Prostate gland (tissue), 2 donors: ENCODE measurements around the gene SLIT3. TPM values are rescaled to one million over a fixed set of nuclear protein-coding genes. Genes with fewer than 3 reads are reported as not detected.

ENCODE experiments used
- DNase-seq: peaks from one replicate; pipeline ENCODE4 v3.0.0-alpha.2; 2019; ENCODE audit warnings: low spot score
- H3K27ac ChIP-seq, 2 donors: fragments of 200-600 bp; sonication (generic); 2 replicates each; pipeline ENCODE4 v1.5.1; 2017 to 2019
- H3K27me3 ChIP-seq: fragments of 200-600 bp; sonication (generic); replicated peaks from 2 replicates; pipeline ENCODE4 v1.5.1; 2019; ENCODE audit not compliant: insufficient read depth
- H3K36me3 ChIP-seq, 2 donors: fragments of 200-600 bp; sonication (generic); 1 replicate in 1 of 2; 2 replicates in 1 of 2; pipeline versions ENCODE4 v1.5.1 to v1.8.1; 2017 to 2019
- H3K4me1 ChIP-seq: fragments of 200-600 bp; sonication (generic); replicated peaks from 2 replicates; pipeline ENCODE4 v1.5.1; 2019
- H3K4me3 ChIP-seq, 2 donors: fragments of 200-600 bp; sonication (generic); 2 replicates each; pipeline ENCODE4 v1.5.1; 2017 to 2019
- H3K9me3 ChIP-seq: fragments of 200-600 bp; sonication (generic); 2 replicates; pipeline ENCODE4 v1.5.1; 2017
- POLR2A ChIP-seq: fragments of 450-650 bp; IDR thresholded peaks from one replicate; pipeline ENCODE4 v1.6.1; 2016; ENCODE audit warnings: antibody characterized with exemption, mild to moderate bottlenecking
- POLR2AphosphoS5 ChIP-seq: sonication (generic); formaldehyde crosslinking; IDR thresholded peaks from one replicate; pipeline ENCODE4 v1.6.1; 2017; ENCODE audit warnings: antibody characterized with exemption
- WGBS: methylation state at CpG from one replicate; pipeline ENCODE4 v1.1.5; 2018; 5-methylcytosine and 5-hydroxymethylcytosine counted together
- intact Hi-C: fragments of 100-400 bp; cut with DNase I; formaldehyde crosslinking; loops from one replicate; pipeline ENCODE4 v1.14.2; 2022
- total RNA-seq, 2 donors: library from RNA; depleted of rRNA; stranded (reverse); fragments of >200 nt; gene quantifications; one replicate each; pipeline ENCODE4 v1.1.0, GENCODE V29; 2016
- TF ChIP-seq, protein P1 (sequence below), 4 experiments: fragments of 200-600 bp in 2 of 4; fragments of 450-650 bp in 2 of 4; sonication (generic) in 2 of 4; IDR thresholded peaks; 1 replicate in 3 of 4; 2 replicates in 1 of 4; pipeline ENCODE4 v1.5.1; 2016 to 2019; ENCODE audit warnings: antibody characterized with exemption in 4 of 4, mild to moderate bottlenecking in 2 of 4, moderate library complexity in 2 of 4

SLIT3 gene
- total RNA-seq, 2 donors from 2014 or later, result 8.3 TPM

DNA sequence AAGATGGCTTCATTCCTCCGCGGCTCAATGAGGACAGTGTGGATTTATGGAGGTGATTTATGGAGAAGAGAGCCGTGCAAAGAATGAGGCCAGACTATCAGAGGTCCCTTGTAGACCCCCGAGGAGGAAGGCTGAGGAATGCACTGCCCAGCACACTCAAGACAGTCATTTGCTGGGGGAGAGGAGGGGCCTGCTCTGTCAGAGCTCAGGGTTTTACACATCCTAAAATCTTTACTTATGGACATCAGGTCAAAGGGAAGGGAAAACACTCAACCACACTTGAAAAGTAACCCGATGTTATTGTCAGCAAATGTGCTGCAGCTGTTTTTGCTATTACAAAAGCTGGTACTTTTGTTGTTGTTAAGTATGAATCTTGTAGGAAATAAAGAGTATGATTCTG, 289.5 kb downstream of the SLIT3 start:
- Histone ChIP-seq H3K9me3 (no peaks in the 10 kb centered on the region), H3K36me3 (no peaks in the 10 kb centered on the region), H3K4me3 (no peak overlapping the region), H3K4me1 (no peaks in the 10 kb centered on the region), H3K27ac (no peak overlapping the region), H3K27me3 (peaks cover 2% of the 10 kb centered on the region)
- 66% methylated on average over 5 of the region's 5 CpGs for WGBS
- TF ChIP-seq, protein P1, sequence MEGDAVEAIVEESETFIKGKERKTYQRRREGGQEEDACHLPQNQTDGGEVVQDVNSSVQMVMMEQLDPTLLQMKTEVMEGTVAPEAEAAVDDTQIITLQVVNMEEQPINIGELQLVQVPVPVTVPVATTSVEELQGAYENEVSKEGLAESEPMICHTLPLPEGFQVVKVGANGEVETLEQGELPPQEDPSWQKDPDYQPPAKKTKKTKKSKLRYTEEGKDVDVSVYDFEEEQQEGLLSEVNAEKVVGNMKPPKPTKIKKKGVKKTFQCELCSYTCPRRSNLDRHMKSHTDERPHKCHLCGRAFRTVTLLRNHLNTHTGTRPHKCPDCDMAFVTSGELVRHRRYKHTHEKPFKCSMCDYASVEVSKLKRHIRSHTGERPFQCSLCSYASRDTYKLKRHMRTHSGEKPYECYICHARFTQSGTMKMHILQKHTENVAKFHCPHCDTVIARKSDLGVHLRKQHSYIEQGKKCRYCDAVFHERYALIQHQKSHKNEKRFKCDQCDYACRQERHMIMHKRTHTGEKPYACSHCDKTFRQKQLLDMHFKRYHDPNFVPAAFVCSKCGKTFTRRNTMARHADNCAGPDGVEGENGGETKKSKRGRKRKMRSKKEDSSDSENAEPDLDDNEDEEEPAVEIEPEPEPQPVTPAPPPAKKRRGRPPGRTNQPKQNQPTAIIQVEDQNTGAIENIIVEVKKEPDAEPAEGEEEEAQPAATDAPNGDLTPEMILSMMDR (IDR thresholded peaks at IDR 0.05), result no peak
- TF ChIP-seq POLR2A (no peak), POLR2AphosphoS5 (no peak)
- DNase-seq, result no peak
- intact Hi-C loops, result no loop called here

DNA sequence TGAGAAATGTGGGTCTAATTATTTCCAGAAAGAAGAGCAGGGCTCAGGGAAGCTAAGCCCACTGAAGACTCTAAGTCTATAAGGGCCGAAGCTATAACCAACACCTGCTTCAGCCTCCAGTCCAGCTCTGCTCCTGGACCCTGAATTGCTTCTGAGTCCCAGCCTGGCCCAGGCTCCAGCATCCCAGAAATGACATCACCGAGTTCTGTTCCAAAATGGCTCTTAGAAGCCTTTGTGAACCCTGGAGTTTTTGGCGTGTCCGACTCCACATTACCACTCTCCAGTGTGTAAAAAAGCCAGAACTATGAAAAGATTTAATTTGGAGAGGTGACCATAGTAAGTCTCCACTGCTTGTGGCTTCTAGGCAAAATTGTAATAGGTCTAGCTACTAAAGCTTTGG, 289.9 kb downstream of the SLIT3 start:
- WGBS, result 84% methylated on average over 4 of the region's 4 CpGs
- Histone ChIP-seq H3K27ac (no peak overlapping the region), H3K36me3 (no peaks in the 10 kb centered on the region), H3K9me3 (no peaks in the 10 kb centered on the region), H3K4me3 (no peak overlapping the region), H3K4me1 (no peaks in the 10 kb centered on the region), H3K27me3 (peaks cover 2% of the 10 kb centered on the region)
- no peak for DNase-seq
- intact Hi-C loops, result no loop called here
- TF ChIP-seq, protein P1 (IDR thresholded peaks at IDR 0.05), result no peak
- TF ChIP-seq POLR2A, result no peak
- TF ChIP-seq POLR2AphosphoS5, result no peak

DNA sequence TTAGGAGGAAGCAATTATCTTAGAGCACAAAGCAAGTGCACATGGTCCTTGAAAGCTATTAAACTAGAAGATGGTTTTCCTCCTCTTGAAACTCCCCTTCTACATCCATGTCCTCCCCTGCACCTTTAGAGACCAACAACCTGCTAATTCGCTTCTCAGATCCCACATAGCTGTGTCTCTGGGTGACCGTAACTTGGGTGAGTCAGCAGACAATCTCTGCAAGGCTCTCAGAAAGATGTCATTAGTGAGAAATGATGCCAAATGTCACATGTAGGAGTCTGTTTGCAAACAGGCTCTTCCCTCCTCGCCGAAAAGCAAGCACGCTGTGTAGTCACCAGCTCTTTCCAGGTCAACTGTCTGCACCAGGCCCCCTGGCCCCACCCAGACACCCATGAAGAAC, 291.8 kb downstream of the SLIT3 start:
- intact Hi-C loops, result no loop called here
- Histone ChIP-seq H3K27ac (no peak overlapping the region), H3K27me3 (no peaks in the 10 kb centered on the region), H3K4me1 (no peaks in the 10 kb centered on the region), H3K9me3 (no peaks in the 10 kb centered on the region), H3K36me3 (no peaks in the 10 kb centered on the region), H3K4me3 (no peak overlapping the region)
- TF ChIP-seq POLR2A, result no peak
- TF ChIP-seq, protein P1 (IDR thresholded peaks at IDR 0.05), result no peak
- TF ChIP-seq POLR2AphosphoS5, result no peak
- 86% methylated on average over 5 of the region's 5 CpGs for WGBS
- no peak for DNase-seq

DNA sequence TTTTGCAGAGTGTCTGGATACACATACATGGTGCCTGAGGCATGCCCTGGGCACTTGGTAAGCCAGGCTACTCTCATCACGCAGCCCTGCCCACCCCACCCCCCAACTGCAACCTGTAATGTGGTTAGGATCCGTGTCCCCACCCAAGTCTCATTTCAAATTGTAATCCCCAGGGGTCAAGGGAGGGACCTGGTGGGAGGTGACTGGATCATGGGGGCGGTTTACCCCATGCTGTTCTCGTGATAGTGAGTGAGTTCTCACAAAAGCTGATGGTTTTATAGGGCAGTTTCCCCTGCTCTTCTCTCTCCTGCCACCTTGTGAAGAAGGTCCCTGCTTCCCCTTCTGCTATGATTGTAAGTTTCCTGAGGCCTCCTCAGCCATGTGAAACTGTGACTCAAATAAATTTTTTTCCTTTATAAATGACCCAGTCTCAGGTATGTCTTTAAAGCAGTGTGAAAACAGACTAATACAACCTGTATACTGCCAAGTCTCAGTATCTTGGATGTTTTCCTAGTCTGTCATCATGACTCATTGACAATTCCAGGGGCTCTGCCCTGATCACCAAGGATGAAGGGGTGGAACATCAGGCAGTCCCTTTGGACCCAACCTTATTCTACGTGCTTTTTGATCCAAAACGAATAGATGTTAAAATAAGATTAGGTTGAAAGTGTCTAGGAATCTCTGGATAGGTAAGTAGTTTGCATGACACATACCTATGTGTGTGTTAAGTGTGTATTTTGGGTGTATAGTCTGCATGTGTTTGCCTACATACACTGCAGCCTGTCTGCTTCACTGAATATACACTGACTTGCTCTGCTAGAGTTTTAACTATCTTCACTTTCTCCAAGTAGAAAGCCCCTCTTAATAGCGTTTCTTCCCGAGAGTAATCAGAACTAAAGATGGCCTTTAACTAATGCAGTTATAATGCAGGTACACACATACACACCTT, 293.8 kb downstream of the SLIT3 start:
- H3K27me3 ChIP-seq, result no peaks in the 10 kb centered on the region
- no peaks in the 10 kb centered on the region for H3K9me3 ChIP-seq
- no peaks in the 10 kb centered on the region for H3K36me3 ChIP-seq
- no peaks in the 10 kb centered on the region for H3K4me1 ChIP-seq
- H3K4me3 ChIP-seq, result no peak overlapping the region
- intact Hi-C loops, result no loop called here
- H3K27ac ChIP-seq, result no peak overlapping the region
- DNase-seq, result no peak
- TF ChIP-seq POLR2AphosphoS5, result no peak
- TF ChIP-seq, protein P1 (IDR thresholded peaks at IDR 0.05), result no peak
- no peak for TF ChIP-seq POLR2A
- 94% methylated on average over 8 of the region's 8 CpGs for WGBS

DNA sequence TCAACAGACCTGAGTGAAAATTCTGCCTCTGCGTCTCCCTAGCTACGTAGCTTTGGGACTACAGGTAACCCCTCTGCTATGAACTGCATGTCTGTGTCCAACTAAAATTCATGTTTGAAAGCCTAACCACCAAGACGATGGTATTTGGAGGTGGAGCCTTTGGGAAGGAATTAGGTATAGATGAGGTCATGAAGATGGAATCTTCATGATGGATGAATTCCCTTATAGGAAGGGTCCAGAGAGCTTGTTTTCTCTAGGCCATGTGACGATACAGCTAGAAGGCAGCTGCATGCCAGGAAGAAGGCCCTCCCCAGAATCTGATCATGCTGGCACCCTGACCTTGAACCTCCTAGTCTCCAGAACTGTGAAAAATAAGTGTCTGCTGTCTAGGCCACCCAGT, 296.4 kb downstream of the SLIT3 start:
- DNase-seq, result no peak
- H3K27me3 ChIP-seq, result no peaks in the 10 kb centered on the region
- no peaks in the 10 kb centered on the region for H3K36me3 ChIP-seq
- TF ChIP-seq POLR2A (no peak), POLR2AphosphoS5 (no peak)
- TF ChIP-seq, protein P1 (IDR thresholded peaks at IDR 0.05), result no peak
- H3K4me3 ChIP-seq, result no peak overlapping the region
- 77% methylated on average over 4 of the region's 4 CpGs for whole genome bisulfite sequencing
- H3K4me1 ChIP-seq, result no peaks in the 10 kb centered on the region
- H3K27ac ChIP-seq, result no peak overlapping the region
- intact Hi-C loops, result loop anchor here (5.0 kb wide), 1 partner anchor 298 kb away; the partner anchor contains the start of gene SLIT3
- H3K9me3 ChIP-seq, result no peaks in the 10 kb centered on the region
